HG03135 (cell line): ENCODE measurements around the gene YWHAG.
"Not testable (repeated sequence)": the region's sequence is repeated elsewhere in the genome, so short reads cannot be mapped to it uniquely, and the experiment has no call there.

Source experiments
- ATAC-seq: cut with Tn5 transposase; IDR thresholded peaks from one replicate; pipeline ENCODE4 v1.9.1; 2021; ENCODE audit warnings: mild to moderate bottlenecking, moderate library complexity; ENCODE audit not compliant: unreplicated experiment

Gene YWHAG

GRCh38 chr7:76381814-76382213, 23.0 kb upstream of the YWHAG start:
- ATAC-seq, result no peak

GRCh38 chr7:76380623-76380966, 21.8 kb upstream of the YWHAG start:
- ATAC-seq, result no peak

GRCh38 chr7:76377186-76377918, 18.6 kb upstream of the YWHAG start:
- ATAC-seq, result no peak

GRCh38 chr7:76375251-76375650, 16.5 kb upstream of the YWHAG start:
- ATAC-seq, result no peak

- ATAC-seq, result no peak
These were observed 14.4 kb upstream of the YWHAG start for GRCh38 chr7:76372984-76373833.

GRCh38 chr7:76371396-76371795, 12.6 kb upstream of the YWHAG start:
- ATAC-seq, result no peak

- no peak for ATAC-seq
These were observed 10.2 kb upstream of the YWHAG start for GRCh38 chr7:76369018-76369417.

GRCh38 chr7:76368190-76368589, 9.4 kb upstream of the YWHAG start:
- no peak for ATAC-seq

GRCh38 chr7:76364198-76364584, 5.4 kb upstream of the YWHAG start:
- ATAC-seq, result no peak

- ATAC-seq, result not testable (repeated sequence)
These were observed 5.0 kb upstream of the YWHAG start for GRCh38 chr7:76363754-76364153.

- no peak for ATAC-seq
These were observed 1.3 kb upstream of the YWHAG start for GRCh38 chr7:76359978-76360638.

GRCh38 chr7:76359111-76359977, 553 bp upstream of the YWHAG start:
- ATAC-seq, result peak; percentile 87

- ATAC-seq, result peak; percentile 34
These were observed 745 bp downstream of the YWHAG start for GRCh38 chr7:76358011-76358480.

GRCh38 chr7:76357475-76358010, 1.2 kb downstream of the YWHAG start:
- ATAC-seq, result no peak

GRCh38 chr7:76356823-76357222, 2.0 kb downstream of the YWHAG start:
- no peak for ATAC-seq

- no peak for ATAC-seq
These were observed 2.7 kb downstream of the YWHAG start for GRCh38 chr7:76356115-76356514.

GRCh38 chr7:76354981-76355730, 3.6 kb downstream of the YWHAG start:
- ATAC-seq, result no peak

- ATAC-seq, result no peak
These were observed 4.3 kb downstream of the YWHAG start for GRCh38 chr7:76354516-76354915.

- ATAC-seq, result no peak
These were observed 5.0 kb downstream of the YWHAG start for GRCh38 chr7:76353744-76354143.

GRCh38 chr7:76352193-76352592, 6.6 kb downstream of the YWHAG start:
- ATAC-seq, result no peak
